ENCODE measurements around the gene GEN1. TPM values are rescaled to one million over a fixed set of nuclear protein-coding genes. Genes with fewer than 3 reads are reported as not detected.

GEN1 gene
- total and polyA plus RNA-seq, 10 of the 15 experiments (the other 5 are each of a cell fraction or from before 2014, with no cell fraction given) = 6.0 to 49.6 (median 36.0) TPM

DNA sequence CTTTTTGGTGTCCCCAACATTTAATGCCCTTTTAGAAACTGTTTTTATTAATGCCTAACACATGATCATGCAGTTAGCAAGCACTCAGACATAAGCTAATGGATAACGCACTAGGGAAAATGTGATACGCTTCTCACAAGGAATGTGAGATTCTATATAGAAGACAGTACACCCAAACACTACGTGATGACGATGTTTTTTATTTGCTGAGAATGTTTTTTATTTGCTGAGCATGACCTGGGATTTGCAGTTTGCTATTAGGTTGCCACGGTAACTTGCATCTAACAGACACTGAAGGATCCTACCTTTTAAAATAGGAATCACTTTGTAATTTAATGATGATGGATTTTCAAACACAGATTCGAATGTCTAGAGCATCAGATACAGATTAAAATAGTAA lies 5.2 kb upstream of the GEN1 start:
- Histone ChIP-seq H3K27me3 (replicated peaks in 1 of 2; ENCODE audit: control insufficient read depth in 2 of 2, insufficient read depth in 2 of 2, low read length in 1 of 2) (no peaks in the 10 kb centered on the region), H2AFZ (ENCODE audit: control insufficient read depth, low read depth, low read length) (no peak overlapping the region), H3K27ac (ENCODE audit: control insufficient read depth, insufficient read depth) (no peak overlapping the region), H3K4me1 (ENCODE audit: control insufficient read depth, insufficient read depth, low read length) (peaks cover 6% of the 10 kb centered on the region), H3K4me2 (ENCODE audit: control insufficient read depth, insufficient read depth) (0 out of 2 replicates have a peak overlapping the region, but pooled peaks have one; percentile 21), H4K20me1 (ENCODE audit: control insufficient read depth, insufficient read depth) (no peaks in the 10 kb centered on the region), H3K9me3 (replicated peaks; ENCODE audit: control insufficient read depth, insufficient read depth, low read length) (no peaks in the 10 kb centered on the region), H3K9ac (ENCODE audit: control insufficient read depth, insufficient read depth, low read length) (no peak overlapping the region), H3K4me3 (no peak overlapping the region), H3K79me2 (ENCODE audit: control insufficient read depth, insufficient read depth, low read length) (peaks cover 62% of the 10 kb centered on the region), H3K36me3 (ENCODE audit: control insufficient read depth in 2 of 2, insufficient read depth in 2 of 2, low read length in 1 of 2) (no peaks in the 10 kb centered on the region)
- 99% methylated on average over 6 of the region's 6 CpGs for WGBS (ENCODE audit: insufficient coverage, insufficient replicate concordance, low lambda C conversion rate, missing lambda C conversion rate)
- intact Hi-C loops (cut with micrococcal nuclease; ENCODE audit: unreplicated experiment) (no loop called here), in situ Hi-C loops (cut with MboI) (no loop called here)
- ChIA-PET SMC1A (ENCODE audit: uncharacterized antibody, unreplicated experiment) (interaction anchor here (1.2 to 2.3 kb wide), 6 partner anchors 8 to 76 kb away, joined by 3 to 13 read pairs (median 4); no protein-coding TSS in a partner anchor), POLR2A (no interaction called here), CTCF (interaction anchor here (0.7 to 3.9 kb wide), 9 partner anchors 8 to 92 kb away, joined by 3 to 29 read pairs (median 3); no protein-coding TSS in a partner anchor), RAD21 (ENCODE audit: unreplicated experiment) (interaction anchor here (0.9 kb wide), 1 partner anchor 74 kb away, joined by 3 read pairs; no protein-coding TSS in a partner anchor)
- no TSS peak for BruUV-seq (replicated peaks)
- FAIRE-seq (no peak), DNase-seq (ENCODE audit: low read depth, low spot score) (no peak), ATAC-seq (no peak)
- TF ChIP-seq NFXL1 (IDR thresholded peaks at IDR 0.05; ENCODE audit: borderline replicate concordance) (no peak), E2F4 (IDR thresholded peaks at IDR 0.05; ENCODE audit: low read depth, low read length) (no peak), YY1 (IDR thresholded peaks at IDR 0.05; ENCODE audit: low read depth, low read length) (no peak), KLF5 (IDR thresholded peaks at IDR 0.05; ENCODE audit: partially characterized antibody) (no peak), TBL1XR1 (IDR thresholded peaks at IDR 0.05; ENCODE audit: low read depth, low read length) (no peak), TCF12 (IDR thresholded peaks at IDR 0.05; ENCODE audit: low read depth, low read length) (no peak), POLR2A (IDR thresholded peaks at IDR 0.05; ENCODE audit: low read depth, low read length) (no peak), PBX3 (IDR thresholded peaks at IDR 0.05; ENCODE audit: insufficient replicate concordance, low read depth, low read length) (no peak), TCF7 (IDR thresholded peaks at IDR 0.05; ENCODE audit: borderline replicate concordance) (no peak), ATF2 (IDR thresholded peaks at IDR 0.05; ENCODE audit: low read length) (no peak), EP300 (IDR thresholded peaks at IDR 0.05; ENCODE audit: borderline replicate concordance in 1 of 2, control insufficient read depth in 1 of 2, low read depth in 2 of 2, low read length in 2 of 2) (no peak), NR2C2 (IDR thresholded peaks at IDR 0.05; ENCODE audit: borderline replicate concordance, control insufficient read depth, insufficient read length, low read depth) (no peak), PAX8 (IDR thresholded peaks at IDR 0.05) (no peak), RCOR1 (conservative IDR thresholded peaks at IDR 0.05; ENCODE audit: low read depth, low read length) (no peak), SMARCA5 (IDR thresholded peaks at IDR 0.05) (no peak)
- TF ChIP-seq, protein P1, sequence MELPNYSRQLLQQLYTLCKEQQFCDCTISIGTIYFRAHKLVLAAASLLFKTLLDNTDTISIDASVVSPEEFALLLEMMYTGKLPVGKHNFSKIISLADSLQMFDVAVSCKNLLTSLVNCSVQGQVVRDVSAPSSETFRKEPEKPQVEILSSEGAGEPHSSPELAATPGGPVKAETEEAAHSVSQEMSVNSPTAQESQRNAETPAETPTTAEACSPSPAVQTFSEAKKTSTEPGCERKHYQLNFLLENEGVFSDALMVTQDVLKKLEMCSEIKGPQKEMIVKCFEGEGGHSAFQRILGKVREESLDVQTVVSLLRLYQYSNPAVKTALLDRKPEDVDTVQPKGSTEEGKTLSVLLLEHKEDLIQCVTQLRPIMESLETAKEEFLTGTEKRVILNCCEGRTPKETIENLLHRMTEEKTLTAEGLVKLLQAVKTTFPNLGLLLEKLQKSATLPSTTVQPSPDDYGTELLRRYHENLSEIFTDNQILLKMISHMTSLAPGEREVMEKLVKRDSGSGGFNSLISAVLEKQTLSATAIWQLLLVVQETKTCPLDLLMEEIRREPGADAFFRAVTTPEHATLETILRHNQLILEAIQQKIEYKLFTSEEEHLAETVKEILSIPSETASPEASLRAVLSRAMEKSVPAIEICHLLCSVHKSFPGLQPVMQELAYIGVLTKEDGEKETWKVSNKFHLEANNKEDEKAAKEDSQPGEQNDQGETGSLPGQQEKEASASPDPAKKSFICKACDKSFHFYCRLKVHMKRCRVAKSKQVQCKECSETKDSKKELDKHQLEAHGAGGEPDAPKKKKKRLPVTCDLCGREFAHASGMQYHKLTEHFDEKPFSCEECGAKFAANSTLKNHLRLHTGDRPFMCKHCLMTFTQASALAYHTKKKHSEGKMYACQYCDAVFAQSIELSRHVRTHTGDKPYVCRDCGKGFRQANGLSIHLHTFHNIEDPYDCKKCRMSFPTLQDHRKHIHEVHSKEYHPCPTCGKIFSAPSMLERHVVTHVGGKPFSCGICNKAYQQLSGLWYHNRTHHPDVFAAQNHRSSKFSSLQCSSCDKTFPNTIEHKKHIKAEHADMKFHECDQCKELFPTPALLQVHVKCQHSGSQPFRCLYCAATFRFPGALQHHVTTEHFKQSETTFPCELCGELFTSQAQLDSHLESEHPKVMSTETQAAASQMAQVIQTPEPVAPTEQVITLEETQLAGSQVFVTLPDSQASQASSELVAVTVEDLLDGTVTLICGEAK (IDR thresholded peaks at IDR 0.05; ENCODE audit: borderline replicate concordance) = no peak
- TF ChIP-seq, protein P2, sequence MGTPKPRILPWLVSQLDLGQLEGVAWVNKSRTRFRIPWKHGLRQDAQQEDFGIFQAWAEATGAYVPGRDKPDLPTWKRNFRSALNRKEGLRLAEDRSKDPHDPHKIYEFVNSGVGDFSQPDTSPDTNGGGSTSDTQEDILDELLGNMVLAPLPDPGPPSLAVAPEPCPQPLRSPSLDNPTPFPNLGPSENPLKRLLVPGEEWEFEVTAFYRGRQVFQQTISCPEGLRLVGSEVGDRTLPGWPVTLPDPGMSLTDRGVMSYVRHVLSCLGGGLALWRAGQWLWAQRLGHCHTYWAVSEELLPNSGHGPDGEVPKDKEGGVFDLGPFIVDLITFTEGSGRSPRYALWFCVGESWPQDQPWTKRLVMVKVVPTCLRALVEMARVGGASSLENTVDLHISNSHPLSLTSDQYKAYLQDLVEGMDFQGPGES (IDR thresholded peaks at IDR 0.05) = no peak
